Naive B cell (primary cell): ENCODE measurements around the gene SLC5A5. TPM values are rescaled to one million over a fixed set of nuclear protein-coding genes. Genes with fewer than 3 reads are reported as not detected.
"Not testable (repeated sequence)": the region's sequence is repeated elsewhere in the genome, so short reads cannot be mapped to it uniquely, and the experiment has no call there.

Experiments used
- ATAC-seq, 2 donors: fragments of 150-1000 bp; cut with Tn5 transposase; 2 replicates each; pipeline ENCODE4 v1.10.0; 2021; ENCODE audit warnings: low read depth in 2 of 2, mild to moderate bottlenecking in 2 of 2, moderate library complexity in 2 of 2
- DNase-seq: peaks from one replicate; pipeline ENCODE4 v3.0.0; 2022
- H3K27ac Mint-ChIP-seq, 6 donors: one replicate each; pipeline ENCODE4 v1.8.0; 2020 to 2022; ENCODE audit warnings: mild to moderate bottlenecking in 6 of 6, mixed read lengths in 6 of 6, moderate library complexity in 5 of 6, inconsistent platforms in 2 of 6
- H3K27me3 Mint-ChIP-seq, 3 donors: one replicate each; pipeline ENCODE4 v1.8.0; 2021 to 2022; ENCODE audit warnings: mixed read lengths in 3 of 3, mild to moderate bottlenecking in 1 of 3
- H3K36me3 Mint-ChIP-seq, 2 donors: one replicate each; pipeline ENCODE4 v1.8.0; 2020 to 2022; ENCODE audit warnings: mixed read lengths in 2 of 2, inconsistent platforms in 1 of 2, mild to moderate bottlenecking in 1 of 2
- H3K4me1 Mint-ChIP-seq, 3 donors: one replicate each; pipeline ENCODE4 v1.8.0; 2020 to 2022; ENCODE audit warnings: mixed read lengths in 3 of 3, inconsistent platforms in 1 of 3, mild to moderate bottlenecking in 1 of 3, moderate library complexity in 1 of 3
- H3K4me3 Mint-ChIP-seq, 8 donors: one replicate each; pipeline ENCODE4 v1.8.0; 2020 to 2022; ENCODE audit warnings: mild to moderate bottlenecking in 8 of 8, mixed read lengths in 8 of 8, moderate library complexity in 8 of 8, inconsistent platforms in 2 of 8
- H3K9me3 Mint-ChIP-seq, 7 donors: one replicate each; pipeline ENCODE4 v1.8.0; 2020 to 2022; ENCODE audit warnings: mixed read lengths in 7 of 7, mild to moderate bottlenecking in 5 of 7, inconsistent platforms in 2 of 7, moderate library complexity in 1 of 7
- polyA plus RNA-seq, 6 donors: library from polyadenylated mRNA; unstranded; fragments of 300-500 nt; fragmentation: Illumina TruSeq; gene quantifications; one replicate each; pipeline ENCODE4 v1.2.3, GENCODE V29; 2021; ENCODE audit warnings: low read depth in 6 of 6

Gene SLC5A5
- polyA plus RNA-seq, 6 donors from 2014 or later: 0.07 to 0.80 (median 0.19) TPM; not detected in 1

DNA sequence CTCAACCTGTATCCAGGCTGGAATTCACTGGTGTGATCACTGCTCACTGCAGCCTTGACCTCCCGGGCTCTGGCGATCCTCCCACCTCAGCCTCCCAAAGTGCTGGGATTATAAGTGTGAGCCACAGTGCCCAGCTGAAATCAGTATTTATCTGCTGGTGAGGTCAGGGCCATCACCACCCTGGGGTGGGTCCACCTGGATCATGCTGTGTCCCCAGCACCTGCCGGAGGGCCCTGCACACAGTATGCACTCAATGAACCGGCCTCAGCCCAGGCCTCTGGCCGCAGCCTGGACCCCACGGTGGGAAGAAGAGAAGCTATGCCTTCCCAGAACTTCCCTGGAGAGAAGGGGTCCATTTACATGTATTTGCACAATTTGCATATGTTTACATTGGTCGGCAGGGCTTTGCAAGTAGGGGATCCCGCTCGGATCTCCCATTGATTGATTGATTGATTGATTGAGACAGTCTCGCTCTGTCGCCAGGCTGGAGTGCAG lies 2.6 kb upstream of the SLC5A5 start:
- Mint-ChIP-seq H3K4me3 (peak overlapping the region in 1 of 8 donors; percentile 15), H3K27ac (no peak overlapping the region), H3K4me1 (peaks cover 14 to 35% (median 24%) of the 10 kb centered on the region in 3 donors), H3K36me3 (no peaks in the 10 kb centered on the region), H3K27me3 (peaks cover 0 to 22% (median 7%) of the 10 kb centered on the region in 3 donors), H3K9me3 (no peaks in the 10 kb centered on the region)
- DNase-seq (no peak), ATAC-seq (no peak)

- ATAC-seq (no peak), DNase-seq (no peak)
- Mint-ChIP-seq H3K9me3 (no peaks in the 10 kb centered on the region), H3K4me3 (peak overlapping the region; percentile 35 to 78 (median 72)), H3K27me3 (peaks cover 0 to 22% (median 7%) of the 10 kb centered on the region in 3 donors), H3K4me1 (peaks cover 14 to 29% (median 25%) of the 10 kb centered on the region in 3 donors), H3K36me3 (no peaks in the 10 kb centered on the region), H3K27ac (peak overlapping the region in 4 of 6 donors; percentile 33 to 56 (median 43))
Observed at GRCh38 chr19:17871032-17871877, 490 bp upstream of the SLC5A5 start.

GRCh38 chr19:17872251-17873001 lies 681 bp downstream of the SLC5A5 start:
- Mint-ChIP-seq H3K4me1 (peaks cover 10 to 28% (median 25%) of the 10 kb centered on the region in 3 donors), H3K9me3 (no peaks in the 10 kb centered on the region), H3K4me3 (peak overlapping the region; percentile 63 to 84 (median 78)), H3K27me3 (peaks cover 0 to 22% (median 7%) of the 10 kb centered on the region in 3 donors), H3K36me3 (no peaks in the 10 kb centered on the region), H3K27ac (peak overlapping the region in 2 of 6 donors; percentile 33 to 42)
- ATAC-seq: peak; percentile 13 to 22
- peak; percentile 42 for DNase-seq

GRCh38 chr19:17873786-17874757 lies 2.3 kb downstream of the SLC5A5 start:
- H3K27ac Mint-ChIP-seq: peak overlapping the region in 5 of 6 donors; percentile 34 to 92 (median 81)
- peaks cover 10 to 28% (median 25%) of the 10 kb centered on the region in 3 donors for H3K4me1 Mint-ChIP-seq
- peak overlapping the region; percentile 68 to 89 (median 79) for H3K4me3 Mint-ChIP-seq
- no peaks in the 10 kb centered on the region for H3K9me3 Mint-ChIP-seq
- DNase-seq (peak; percentile 72), ATAC-seq (peak; percentile 81 to 83)
- peaks cover 0 to 22% (median 7%) of the 10 kb centered on the region in 3 donors for H3K27me3 Mint-ChIP-seq
- H3K36me3 Mint-ChIP-seq: no peaks in the 10 kb centered on the region

GRCh38 chr19:17874758-17875135 lies 3.0 kb downstream of the SLC5A5 start:
- Mint-ChIP-seq H3K4me3 (peak overlapping the region in 7 of 8 donors; percentile 45 to 82 (median 70)), H3K36me3 (no peaks in the 10 kb centered on the region), H3K27me3 (peaks cover 0 to 22% (median 7%) of the 10 kb centered on the region in 3 donors), H3K4me1 (peaks cover 10 to 28% (median 25%) of the 10 kb centered on the region in 3 donors), H3K9me3 (no peaks in the 10 kb centered on the region), H3K27ac (peak overlapping the region in 3 of 6 donors; percentile 34 to 77 (median 76))
- DNase-seq (no peak), ATAC-seq (no peak)

- ATAC-seq (no peak), DNase-seq (no peak)
- no peaks in the 10 kb centered on the region for H3K36me3 Mint-ChIP-seq
- peaks cover 4 to 24% (median 16%) of the 10 kb centered on the region in 3 donors for H3K4me1 Mint-ChIP-seq
- H3K27ac Mint-ChIP-seq: no peak overlapping the region
- H3K9me3 Mint-ChIP-seq: no peaks in the 10 kb centered on the region
- H3K4me3 Mint-ChIP-seq: no peak overlapping the region
- H3K27me3 Mint-ChIP-seq: peaks cover 0 to 2% (median 0%) of the 10 kb centered on the region in 3 donors
Observed at GRCh38 chr19:17877696-17878095, 6.0 kb downstream of the SLC5A5 start.

DNA sequence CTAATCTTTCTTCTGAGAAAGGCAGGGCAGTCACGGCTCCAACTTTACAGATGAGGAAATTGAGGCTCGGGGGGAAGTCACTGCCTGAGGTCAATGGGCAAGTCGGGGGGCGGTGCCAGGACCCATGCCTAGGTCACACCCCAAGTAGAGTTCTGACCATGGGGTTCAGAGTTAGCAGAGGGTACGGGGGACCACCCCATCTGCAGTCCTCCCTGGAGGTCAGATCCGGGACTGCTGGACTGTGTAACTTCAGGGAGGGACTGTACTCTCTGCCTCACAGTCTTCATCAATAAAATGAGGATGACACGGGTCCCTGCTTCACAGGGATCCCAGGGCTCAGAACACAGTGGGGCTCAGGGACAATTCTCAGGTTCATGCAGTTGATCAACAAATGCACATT lies 7.7 kb downstream of the SLC5A5 start:
- ATAC-seq: no peak
- H3K9me3 Mint-ChIP-seq: no peaks in the 10 kb centered on the region
- peak overlapping the region in 2 of 6 donors; percentile 44 to 57 for H3K27ac Mint-ChIP-seq
- no peaks in the 10 kb centered on the region for H3K36me3 Mint-ChIP-seq
- no peaks in the 10 kb centered on the region for H3K27me3 Mint-ChIP-seq
- H3K4me3 Mint-ChIP-seq: peak overlapping the region in 1 of 8 donors; percentile 57
- peaks cover 9 to 18% (median 9%) of the 10 kb centered on the region in 3 donors for H3K4me1 Mint-ChIP-seq
- no peak for DNase-seq

- Mint-ChIP-seq H3K27ac (peak overlapping the region in 2 of 6 donors; percentile 32 to 76), H3K9me3 (no peaks in the 10 kb centered on the region), H3K4me3 (peak overlapping the region in 1 of 8 donors; percentile 68), H3K27me3 (no peaks in the 10 kb centered on the region), H3K4me1 (peaks cover 16 to 35% (median 17%) of the 10 kb centered on the region in 3 donors), H3K36me3 (no peaks in the 10 kb centered on the region)
- DNase-seq (no peak), ATAC-seq (no peak)
Observed at GRCh38 chr19:17881701-17882100, 10.0 kb downstream of the SLC5A5 start.

DNA sequence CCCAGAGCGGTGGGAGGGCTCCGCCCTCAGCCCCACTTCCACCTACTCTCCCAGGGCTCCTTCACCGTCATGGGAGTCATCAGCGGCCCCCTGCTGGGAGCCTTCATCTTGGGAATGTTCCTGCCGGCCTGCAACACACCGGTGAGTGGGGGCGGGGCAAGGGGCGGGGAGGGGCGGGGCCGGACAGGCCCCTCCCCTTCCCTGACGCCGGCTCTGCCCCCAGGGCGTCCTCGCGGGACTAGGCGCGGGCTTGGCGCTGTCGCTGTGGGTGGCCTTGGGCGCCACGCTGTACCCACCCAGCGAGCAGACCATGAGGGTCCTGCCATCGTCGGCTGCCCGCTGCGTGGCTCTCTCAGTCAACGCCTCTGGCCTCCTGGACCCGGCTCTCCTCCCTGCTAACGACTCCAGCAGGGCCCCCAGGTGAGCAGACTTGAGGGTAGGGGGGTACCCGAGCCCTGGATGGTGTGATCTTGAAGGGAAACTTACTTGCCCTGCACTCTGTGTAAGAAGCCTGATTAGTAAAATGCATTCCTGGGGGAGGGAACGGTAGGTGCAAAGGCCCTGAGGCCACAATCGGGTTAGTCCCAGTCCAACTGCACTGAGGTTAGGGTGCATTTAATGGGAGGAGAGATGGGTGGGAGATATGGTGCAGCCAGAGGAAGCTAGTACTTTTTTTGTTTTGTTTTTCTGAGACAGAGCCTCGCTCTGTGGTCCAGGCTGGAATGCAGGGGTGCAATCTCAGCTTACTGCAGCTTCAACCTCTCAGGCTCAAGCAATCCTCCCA lies 12.1 kb downstream of the SLC5A5 start:
- DNase-seq: no peak
- no peaks in the 10 kb centered on the region for H3K36me3 Mint-ChIP-seq
- H3K4me1 Mint-ChIP-seq: peaks cover 17 to 47% (median 25%) of the 10 kb centered on the region in 3 donors
- H3K27me3 Mint-ChIP-seq: no peaks in the 10 kb centered on the region
- H3K4me3 Mint-ChIP-seq: peak overlapping the region in 6 of 8 donors; percentile 52 to 80 (median 64)
- ATAC-seq: no peak
- peak overlapping the region; percentile 63 to 94 (median 81) for H3K27ac Mint-ChIP-seq
- H3K9me3 Mint-ChIP-seq: no peaks in the 10 kb centered on the region

- peaks cover 12 to 41% (median 25%) of the 10 kb centered on the region in 3 donors for H3K4me1 Mint-ChIP-seq
- H3K27ac Mint-ChIP-seq: peak overlapping the region in 4 of 6 donors; percentile 72 to 92 (median 86)
- H3K27me3 Mint-ChIP-seq: no peaks in the 10 kb centered on the region
- no peaks in the 10 kb centered on the region for H3K9me3 Mint-ChIP-seq
- ATAC-seq: no peak
- peak overlapping the region in 5 of 8 donors; percentile 2 to 74 (median 44) for H3K4me3 Mint-ChIP-seq
- no peaks in the 10 kb centered on the region for H3K36me3 Mint-ChIP-seq
- DNase-seq: no peak
Observed at GRCh38 chr19:17886515-17886914, 14.8 kb downstream of the SLC5A5 start.

DNA sequence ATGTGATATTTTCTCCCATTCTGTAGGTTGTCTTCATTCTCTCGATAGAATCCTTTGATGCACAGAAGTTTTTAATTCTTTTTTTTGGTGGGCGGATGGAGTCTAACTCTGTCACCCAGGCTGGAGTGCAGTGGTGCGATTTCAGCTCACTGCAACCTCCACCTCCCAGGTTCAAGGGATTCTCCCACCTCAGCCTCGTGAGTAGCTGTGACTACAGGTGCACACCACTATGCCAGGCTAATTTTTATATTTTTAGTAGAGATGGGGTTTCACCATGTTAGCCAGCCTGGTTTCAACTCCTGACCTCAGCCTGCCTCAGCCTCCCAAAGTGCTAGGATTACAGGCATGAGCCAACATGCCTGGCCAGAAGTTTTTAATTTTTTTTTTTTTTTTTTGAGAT lies 15.5 kb downstream of the SLC5A5 start:
- not testable (repeated sequence) for ATAC-seq, DNase-seq

GRCh38 chr19:17888260-17888659 lies 16.5 kb downstream of the SLC5A5 start:
- Mint-ChIP-seq H3K36me3 (no peaks in the 10 kb centered on the region), H3K4me3 (peak overlapping the region in 2 of 8 donors; percentile 42 to 44), H3K27me3 (peaks cover 0 to 3% (median 2%) of the 10 kb centered on the region in 3 donors), H3K4me1 (peaks cover 15 to 51% (median 28%) of the 10 kb centered on the region in 3 donors), H3K27ac (peak overlapping the region in 1 of 6 donors; percentile 64), H3K9me3 (no peaks in the 10 kb centered on the region)
- ATAC-seq (no peak), DNase-seq (no peak)

More for the DNA sequence above, 15.5 kb downstream of the SLC5A5 start:
- not testable (repeated sequence) for H3K36me3 Mint-ChIP-seq, H3K27me3 Mint-ChIP-seq, H3K9me3 Mint-ChIP-seq, H3K27ac Mint-ChIP-seq
- H3K4me1 Mint-ChIP-seq: peaks cover 12 to 41% (median 25%) of the 10 kb centered on the region in 3 donors
- peak overlapping the region in 2 of 8 donors; percentile 56 to 57 for H3K4me3 Mint-ChIP-seq
